Measurements from ENCODE around the gene DPEP2. TPM values are rescaled to one million over a fixed set of nuclear protein-coding genes. Genes with fewer than 3 reads are reported as not detected.

The DPEP2 gene
- total and polyA plus RNA-seq, 2 of the 13 experiments (the other 11 are each of a cell fraction or from before 2014, with no cell fraction given): 0.18 TPM; not detected in 1

GRCh38 chr16:67967183-67967957 lies 31.9 kb downstream of the DPEP2 start (continued):
- TF ChIP-seq, protein P1, sequence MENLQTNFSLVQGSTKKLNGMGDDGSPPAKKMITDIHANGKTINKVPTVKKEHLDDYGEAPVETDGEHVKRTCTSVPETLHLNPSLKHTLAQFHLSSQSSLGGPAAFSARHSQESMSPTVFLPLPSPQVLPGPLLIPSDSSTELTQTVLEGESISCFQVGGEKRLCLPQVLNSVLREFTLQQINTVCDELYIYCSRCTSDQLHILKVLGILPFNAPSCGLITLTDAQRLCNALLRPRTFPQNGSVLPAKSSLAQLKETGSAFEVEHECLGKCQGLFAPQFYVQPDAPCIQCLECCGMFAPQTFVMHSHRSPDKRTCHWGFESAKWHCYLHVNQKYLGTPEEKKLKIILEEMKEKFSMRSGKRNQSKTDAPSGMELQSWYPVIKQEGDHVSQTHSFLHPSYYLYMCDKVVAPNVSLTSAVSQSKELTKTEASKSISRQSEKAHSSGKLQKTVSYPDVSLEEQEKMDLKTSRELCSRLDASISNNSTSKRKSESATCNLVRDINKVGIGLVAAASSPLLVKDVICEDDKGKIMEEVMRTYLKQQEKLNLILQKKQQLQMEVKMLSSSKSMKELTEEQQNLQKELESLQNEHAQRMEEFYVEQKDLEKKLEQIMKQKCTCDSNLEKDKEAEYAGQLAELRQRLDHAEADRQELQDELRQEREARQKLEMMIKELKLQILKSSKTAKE (CRISPR knock-in tag; IDR thresholded peaks at IDR 0.05; ENCODE audit: borderline replicate concordance): 0 out of 2 replicates have a peak, but pooled peaks have one; percentile 48
- TF ChIP-seq CTCF (CRISPR knock-in tag; IDR thresholded peaks at IDR 0.05) (0 out of 2 replicates have a peak, but pooled peaks have one; percentile 19), ZNF574 (CRISPR knock-in tag; IDR thresholded peaks at IDR 0.05) (0 out of 2 replicates have a peak, but pooled peaks have one; percentile 23), MED1 (CRISPR knock-in tag; IDR thresholded peaks at IDR 0.05) (peak; percentile 2; the same call in 1 of the 2 replicates), MNT (IDR thresholded peaks at IDR 0.05) (peak; percentile 42; the same call in 1 of the 2 replicates), ZNF225 (CRISPR knock-in tag; IDR thresholded peaks at IDR 0.05) (no peak; the same call in 1 of the 2 replicates), HNF1B (CRISPR knock-in tag; IDR thresholded peaks at IDR 0.05) (peak; percentile 64; the same call in 1 of the 2 replicates), GZF1 (CRISPR knock-in tag; IDR thresholded peaks at IDR 0.05) (0 out of 2 replicates have a peak, but pooled peaks have one; percentile 26), ZNF121 (CRISPR knock-in tag; IDR thresholded peaks at IDR 0.05) (peak; percentile 15; the same call in 1 of the 2 replicates), JUN (CRISPR knock-in tag; IDR thresholded peaks at IDR 0.05) (no peak), ARID2 (CRISPR knock-in tag; IDR thresholded peaks at IDR 0.05; ENCODE audit: borderline replicate concordance) (peak; percentile 28; the same call in 1 of the 2 replicates), ZNF431 (CRISPR knock-in tag; IDR thresholded peaks at IDR 0.05; ENCODE audit: borderline replicate concordance, low read depth) (0 out of 2 replicates have a peak, but pooled peaks have one; percentile 45), CREB1 (IDR thresholded peaks at IDR 0.05) (peak; percentile 80), CREB1 (CRISPR knock-in tag; IDR thresholded peaks at IDR 0.05) (no peak), HDAC1 (CRISPR knock-in tag; IDR thresholded peaks at IDR 0.05) (peak; percentile 42; the same call in 1 of the 2 replicates)
- TF ChIP-seq, protein P2, sequence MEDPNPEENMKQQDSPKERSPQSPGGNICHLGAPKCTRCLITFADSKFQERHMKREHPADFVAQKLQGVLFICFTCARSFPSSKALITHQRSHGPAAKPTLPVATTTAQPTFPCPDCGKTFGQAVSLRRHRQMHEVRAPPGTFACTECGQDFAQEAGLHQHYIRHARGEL (CRISPR knock-in tag; IDR thresholded peaks at IDR 0.05): no peak

Measured in HepG2 (cell line).